ENCODE measurements around the gene IL36A. TPM values are rescaled to one million over a fixed set of nuclear protein-coding genes. Genes with fewer than 3 reads are reported as not detected.

The IL36A gene
- total RNA-seq, 1 experiment from 2014 or later = not detected

GRCh38 chr2:113038291-113038690 lies 33.0 kb downstream of the IL36A start:
- Histone ChIP-seq H2AK5ac (ENCODE audit: insufficient read length, low read length) (no peak overlapping the region), H3K23ac (ENCODE audit: insufficient read length, low read depth, low read length) (no peak overlapping the region), H2BK120ac (ENCODE audit: low read depth, low read length, poor library complexity, severe bottlenecking) (no peak overlapping the region), H4K5ac (ENCODE audit: insufficient read length, low read depth, low read length) (no peak overlapping the region), H3K27ac (ENCODE audit: insufficient read length, low read depth, low read length) (no peak overlapping the region), H4K91ac (ENCODE audit: insufficient read length, low read depth, low read length) (no peak overlapping the region), H3K4ac (ENCODE audit: low read depth, low read length) (no peak overlapping the region), H2BK15ac (ENCODE audit: low read depth, low read length) (no peak overlapping the region), H2BK5ac (ENCODE audit: insufficient read length, low read length) (no peak overlapping the region), H4K8ac (replicated peaks; ENCODE audit: insufficient read length, low read depth, low read length) (no peak overlapping the region), H3K56ac (ENCODE audit: insufficient read length, low read depth, low read length) (no peak overlapping the region), H2BK12ac (ENCODE audit: insufficient read length, low read depth, low read length) (no peak overlapping the region), H3K4me1 (ENCODE audit: insufficient read depth, low read length) (no peaks in the 10 kb centered on the region), H3K14ac (ENCODE audit: insufficient read depth, low read length) (no peak overlapping the region), H3K27me3 (ENCODE audit: insufficient read depth, low read length) (no peaks in the 10 kb centered on the region), H2AFZ (ENCODE audit: low read length) (no peak overlapping the region), H2BK20ac (ENCODE audit: low read depth, low read length, poor library complexity, severe bottlenecking) (no peak overlapping the region), H3K79me1 (ENCODE audit: insufficient read depth, low read depth, low read length, poor library complexity, severe bottlenecking) (no peaks in the 10 kb centered on the region), H3K9ac (ENCODE audit: extremely low read depth, insufficient read length, low read length) (no peak overlapping the region), H3K79me2 (ENCODE audit: insufficient read depth, low read length) (no peaks in the 10 kb centered on the region), H3K23me2 (ENCODE audit: insufficient read length, low read depth, low read length, poor library complexity, severe bottlenecking) (no peaks in the 10 kb centered on the region), H3K9me3 (ENCODE audit: control insufficient read depth, low read depth, low read length) (no peaks in the 10 kb centered on the region), H3T11ph (ENCODE audit: low read length) (no peak overlapping the region), H4K20me1 (ENCODE audit: control insufficient read depth, insufficient read depth, insufficient read length) (no peaks in the 10 kb centered on the region), H3K4me2 (ENCODE audit: insufficient read depth, insufficient read length, low read length) (no peak overlapping the region), H3K18ac (ENCODE audit: insufficient read length, low read depth, low read length) (no peak overlapping the region)
- H3K4me1 Mint-ChIP-seq = no peaks in the 10 kb centered on the region
- H3K4me3 Mint-ChIP-seq = no peak overlapping the region
- peaks cover 24% of the 10 kb centered on the region for H3K27me3 Mint-ChIP-seq (ENCODE audit: low read depth)
- TF ChIP-seq CTCF (conservative IDR thresholded peaks at IDR 0.05) = no peak
- no CpG with 5 or more reads among the region's 3 CpGs for WGBS (ENCODE audit: extremely low coverage, insufficient read length, low lambda C conversion rate)
- no peak overlapping the region for H3K27ac Mint-ChIP-seq
- H3K9me3 Mint-ChIP-seq = peaks cover 0 to 40% of the 10 kb centered on the region in 2 experiments; a peak in 2 of 5 replicates
- DNase-seq = no peak
- H3K36me3 Mint-ChIP-seq (ENCODE audit: insufficient read depth in 1 of 3, low read depth in 3 of 3) = no peaks in the 10 kb centered on the region
